GM21367 (cell line): ENCODE results near the gene CCDC90B.
A peak's percentile ranks its signal among the peaks of the same experiment; 100 is the strongest.

Source experiments
- ATAC-seq: cut with Tn5 transposase; IDR thresholded peaks from one replicate; pipeline ENCODE4 v1.9.1; 2021; ENCODE audit not compliant: unreplicated experiment

Gene CCDC90B

DNA sequence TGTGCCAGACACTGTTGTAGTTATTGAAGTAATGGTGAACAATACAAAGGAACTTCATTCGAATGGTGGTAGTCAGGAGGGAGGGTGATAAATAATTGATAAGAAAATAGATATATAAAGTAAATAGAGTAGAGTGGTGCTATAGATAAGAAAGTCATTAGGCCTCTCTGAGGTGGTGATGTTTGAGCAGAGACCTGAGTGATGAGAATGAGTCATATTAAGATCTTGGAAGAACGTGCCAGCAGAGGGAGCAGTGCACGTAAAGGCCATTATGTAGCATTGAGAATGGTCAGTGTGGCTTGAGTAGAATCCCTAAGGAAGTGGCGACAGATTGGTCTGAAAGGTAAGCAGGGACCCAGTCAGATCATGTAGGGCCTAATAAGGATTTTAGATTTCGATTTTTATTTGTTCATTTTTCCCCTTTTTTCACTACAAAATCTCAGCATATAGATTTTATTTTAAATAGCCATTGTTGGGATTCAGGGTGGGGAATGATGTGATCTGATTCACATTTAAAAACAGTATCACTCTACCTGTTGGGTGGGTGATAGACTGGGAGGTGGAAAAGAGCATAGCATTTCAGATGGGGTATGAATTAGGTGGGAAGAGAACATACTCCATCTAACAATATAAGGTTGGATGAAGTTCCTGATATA lies 44.7 kb downstream of the CCDC90B start:
- ATAC-seq = peak; percentile 90

DNA sequence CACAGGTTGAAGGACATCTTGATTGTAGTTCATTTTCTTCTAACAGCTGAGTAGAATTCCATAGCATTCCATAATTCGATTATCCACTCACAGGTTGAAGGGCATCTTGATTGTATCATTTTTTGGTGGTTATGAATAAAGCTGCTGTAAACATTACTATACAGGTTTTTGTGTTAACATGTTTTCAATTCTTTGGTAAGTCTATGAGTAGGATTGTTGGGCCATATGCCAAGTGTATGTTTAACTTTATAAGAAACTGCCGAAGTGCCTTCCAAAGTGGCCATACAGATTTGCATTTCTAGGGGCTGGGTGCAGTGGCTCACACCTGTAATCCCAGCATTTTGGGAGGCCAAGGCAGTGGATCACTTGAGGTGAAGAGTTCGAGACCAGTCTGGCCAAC lies 48.1 kb downstream of the CCDC90B start:
- no peak for ATAC-seq

DNA sequence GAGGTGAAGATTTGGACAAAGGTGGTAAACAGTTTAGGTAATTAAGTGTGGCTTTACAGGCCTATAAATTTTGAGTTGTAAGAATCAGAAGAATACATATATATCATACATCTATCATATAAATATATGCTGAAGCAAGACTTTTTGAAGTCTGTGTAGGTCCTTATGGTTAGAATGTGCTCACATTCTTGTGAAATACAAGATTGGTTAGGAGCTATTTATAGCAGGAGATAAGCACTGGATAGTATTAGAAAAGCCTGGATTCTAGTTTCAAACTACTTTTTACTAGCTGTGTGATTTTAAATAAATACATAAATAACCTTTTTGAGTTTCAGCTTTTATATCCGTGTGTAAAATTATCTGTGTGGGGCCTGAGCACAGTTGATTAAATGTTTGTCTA lies 50.3 kb downstream of the CCDC90B start:
- no peak for ATAC-seq

DNA sequence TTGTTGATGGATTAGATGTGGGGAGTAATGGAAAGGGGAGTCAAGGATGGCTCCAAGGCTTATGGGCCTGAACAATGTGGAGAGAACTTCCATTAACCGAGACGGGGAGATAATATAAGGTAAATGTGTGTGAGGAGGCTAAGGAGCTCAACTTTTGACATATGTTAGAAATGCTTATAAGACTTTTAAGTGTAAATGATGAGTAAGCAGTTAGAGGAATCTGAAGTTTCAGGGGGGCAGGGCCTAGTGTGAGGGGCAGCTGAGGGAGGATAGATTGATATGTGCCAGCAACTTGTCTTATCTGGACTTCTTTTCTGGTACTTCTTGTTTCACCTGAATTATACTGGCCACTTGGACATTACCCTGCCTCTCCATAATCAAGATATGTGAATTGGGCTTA lies 62.7 kb downstream of the CCDC90B start:
- no peak for ATAC-seq

DNA sequence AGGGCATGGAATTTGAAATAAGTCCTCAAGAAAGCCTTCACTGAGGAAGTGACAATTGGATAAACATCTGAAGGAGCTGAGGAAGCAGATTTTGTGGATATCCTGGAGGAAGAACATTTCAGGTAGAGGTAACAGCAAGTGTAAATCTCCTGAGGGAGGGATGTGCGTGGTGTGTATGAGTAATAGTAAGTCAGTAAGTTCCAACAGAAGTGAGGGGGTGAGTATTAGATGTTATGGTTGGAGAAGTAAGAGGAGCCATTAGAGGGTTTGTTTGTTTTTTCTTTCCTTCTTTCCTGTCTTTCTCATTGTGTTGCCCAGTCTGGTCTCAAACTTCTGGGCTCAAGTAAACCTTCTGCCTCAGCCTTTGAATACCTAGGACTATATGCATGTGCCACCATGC lies 63.7 kb downstream of the CCDC90B start:
- no peak for ATAC-seq

DNA sequence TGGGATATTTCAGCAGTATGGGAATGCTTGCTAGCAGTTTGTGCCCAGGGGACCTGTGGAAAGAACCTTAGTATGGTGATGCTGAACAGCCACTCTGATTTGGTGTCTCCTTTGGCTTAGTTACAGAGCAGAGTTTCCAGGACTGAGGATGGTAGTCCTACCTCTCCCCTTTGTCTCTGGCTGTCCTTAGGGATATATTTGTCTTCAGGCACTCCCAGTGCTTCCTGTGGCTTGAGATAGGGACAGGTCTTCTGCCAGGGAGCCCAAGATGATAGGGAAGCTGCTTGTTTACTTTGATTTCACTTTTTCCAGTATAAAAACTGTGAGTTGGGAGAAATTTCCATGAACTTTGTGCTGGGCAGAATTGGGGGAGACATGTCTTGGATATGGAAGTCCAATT lies 64.5 kb downstream of the CCDC90B start:
- no peak for ATAC-seq

DNA sequence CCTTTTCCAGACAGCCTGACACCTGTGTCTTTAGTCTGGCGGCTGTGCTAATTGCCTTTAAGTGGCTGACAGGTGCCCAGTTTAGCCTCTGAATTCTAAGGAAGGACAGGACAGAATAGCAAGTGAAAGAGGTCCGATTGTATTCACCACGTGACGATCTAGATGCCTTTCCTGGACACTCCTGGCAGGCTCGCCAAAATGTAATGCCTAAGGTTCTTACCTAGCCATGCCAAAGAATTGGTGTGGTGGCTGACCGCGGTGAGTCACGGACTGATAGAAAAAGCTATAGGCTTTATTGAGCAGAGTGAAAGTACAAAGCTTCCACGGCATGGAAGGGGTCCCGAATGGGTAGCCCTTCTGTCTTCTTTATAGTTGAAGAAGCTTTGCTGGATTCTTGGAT lies 65.9 kb downstream of the CCDC90B start:
- no peak for ATAC-seq

DNA sequence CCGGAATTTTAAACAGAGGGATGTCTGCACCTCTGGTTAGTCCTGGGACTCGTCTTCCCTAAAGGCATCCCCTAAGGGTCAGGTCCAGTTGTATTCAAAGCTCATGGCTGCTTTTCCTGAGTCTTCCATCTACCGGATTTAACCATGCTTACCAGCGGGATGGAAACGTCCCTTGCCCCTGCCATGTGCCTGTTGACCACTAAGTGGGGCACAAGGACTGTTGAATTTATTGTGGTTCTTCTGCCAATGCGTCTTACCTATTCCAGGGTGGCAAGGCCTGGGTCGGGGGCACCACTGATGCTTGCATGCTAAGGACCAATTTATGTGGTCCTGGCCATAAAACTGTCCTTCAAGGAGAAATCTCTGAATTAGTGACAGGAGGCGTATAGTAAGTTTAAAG lies 67.1 kb downstream of the CCDC90B start:
- ATAC-seq = no peak
